HG03439 (cell line): ENCODE data around the gene TUBB2B.
"Not testable (repeated sequence)": the region's sequence is repeated elsewhere in the genome, so short reads cannot be mapped to it uniquely, and the experiment has no call there.

ENCODE experiments used
- ATAC-seq: cut with Tn5 transposase; IDR thresholded peaks from one replicate; pipeline ENCODE4 v1.9.1; 2021; ENCODE audit warnings: mild to moderate bottlenecking, moderate library complexity; ENCODE audit not compliant: unreplicated experiment

The TUBB2B gene

DNA sequence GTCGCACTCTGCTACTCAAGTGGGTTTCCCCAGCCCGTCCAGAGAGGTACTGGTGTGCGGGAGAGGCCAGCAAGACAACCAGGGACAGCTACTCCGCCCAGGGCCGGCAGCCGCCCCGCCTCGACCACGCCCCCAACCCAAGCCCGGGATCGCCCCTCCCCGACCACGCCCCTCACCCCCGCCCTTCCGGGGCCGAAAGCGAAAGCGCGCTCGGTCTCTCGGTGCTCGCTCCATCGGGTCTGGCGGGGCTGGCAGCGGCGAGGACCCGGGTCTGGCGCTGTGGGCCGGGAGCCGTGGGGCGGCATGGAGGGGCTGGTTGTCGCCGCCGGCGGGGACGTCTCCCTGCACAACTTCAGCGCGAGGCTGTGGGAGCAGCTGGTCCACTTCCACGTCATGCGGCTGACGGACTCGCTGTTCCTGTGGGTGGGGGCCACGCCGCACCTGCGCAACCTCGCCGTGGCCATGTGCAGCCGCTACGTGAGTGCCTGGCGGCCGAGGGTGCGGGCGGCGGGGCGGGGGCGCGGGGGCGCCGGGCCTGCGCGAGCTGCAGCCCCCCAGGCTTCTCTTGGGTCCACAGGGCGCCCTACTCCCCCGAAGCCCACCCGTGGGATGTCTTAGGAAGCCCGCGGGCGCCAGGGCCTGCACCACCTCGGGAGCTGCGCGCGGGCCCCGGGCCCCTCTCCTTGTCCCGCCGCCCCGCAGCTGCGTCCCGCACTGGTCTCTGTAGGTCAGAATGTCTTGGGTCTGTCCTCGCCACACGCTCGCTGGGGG lies 31.5 kb upstream of the TUBB2B start, which contains the start of gene PSMG4:
Gene PSMG4 (plus strand): TSS at position 228 of the 771 bp plus-strand sequence. CDS start 76 bp downstream, at position 304.
- ATAC-seq: peak; percentile 84

- ATAC-seq: no peak
These were observed 30.7 kb upstream of the TUBB2B start for GRCh38 chr6:3258201-3258600.

GRCh38 chr6:3253597-3253961 lies 26.1 kb upstream of the TUBB2B start:
- ATAC-seq: no peak

DNA sequence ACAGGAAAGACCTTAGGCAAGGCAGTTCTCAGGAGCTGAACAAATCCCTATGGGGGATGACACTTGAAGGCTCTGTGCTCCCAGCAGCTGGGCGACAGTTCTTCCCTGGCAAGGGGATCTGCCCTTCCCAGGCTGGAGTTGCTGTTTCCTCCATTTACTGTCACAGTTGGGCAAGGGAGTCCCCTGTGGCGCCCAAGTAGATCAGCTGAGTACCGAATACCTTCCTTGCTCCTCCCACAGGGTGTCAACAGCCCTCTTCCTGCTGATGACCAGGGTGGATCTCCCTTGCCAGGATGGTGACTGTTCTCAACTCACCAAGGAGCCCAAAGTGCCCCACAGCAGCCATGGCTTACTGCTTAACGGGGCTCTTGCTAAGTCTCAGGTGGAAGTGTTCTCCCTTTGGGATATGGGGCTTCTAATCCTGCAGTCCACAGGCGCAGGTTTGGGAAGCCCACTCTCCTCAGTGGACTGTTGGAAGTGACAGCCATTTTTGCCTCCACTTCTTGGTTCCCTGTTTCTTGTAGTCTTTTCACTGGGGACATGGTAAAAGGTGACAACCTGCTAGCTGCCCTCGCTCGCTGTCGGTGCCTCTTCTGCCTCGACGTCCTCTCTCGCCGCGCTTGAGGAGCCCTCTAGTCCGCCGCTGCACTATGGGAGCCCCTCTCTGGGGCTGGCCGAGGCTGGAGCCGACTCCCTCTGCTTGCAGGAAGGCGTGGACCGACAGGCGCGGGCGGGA lies 25.6 kb upstream of the TUBB2B start:
- no peak for ATAC-seq

- ATAC-seq: no peak
These were observed 24.9 kb upstream of the TUBB2B start for GRCh38 chr6:3252369-3252768.

GRCh38 chr6:3251462-3252314 lies 24.2 kb upstream of the TUBB2B start:
- peak; percentile 82 for ATAC-seq

DNA sequence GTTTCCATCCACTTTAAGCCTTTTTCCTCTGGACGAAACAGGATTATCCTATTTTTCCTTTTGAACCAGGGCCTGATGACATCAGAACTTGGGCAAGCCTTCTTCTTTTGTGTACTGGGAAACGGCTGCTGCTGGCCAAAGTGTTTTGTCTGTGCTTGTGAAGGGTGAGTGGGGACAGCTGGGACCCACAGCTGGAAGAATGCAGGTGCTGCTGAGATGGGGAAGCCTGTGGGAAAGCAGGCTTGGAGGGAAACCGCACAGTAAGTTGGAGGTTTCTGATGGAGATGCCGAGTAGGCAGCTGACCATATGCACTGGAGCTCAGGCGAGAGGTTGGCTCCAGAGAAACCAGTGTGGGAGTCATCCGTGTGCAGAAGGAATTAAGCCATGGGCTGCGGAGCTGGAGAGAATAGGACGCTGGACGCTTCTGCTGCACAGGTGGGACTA lies 22.8 kb upstream of the TUBB2B start:
- ATAC-seq: no peak

DNA sequence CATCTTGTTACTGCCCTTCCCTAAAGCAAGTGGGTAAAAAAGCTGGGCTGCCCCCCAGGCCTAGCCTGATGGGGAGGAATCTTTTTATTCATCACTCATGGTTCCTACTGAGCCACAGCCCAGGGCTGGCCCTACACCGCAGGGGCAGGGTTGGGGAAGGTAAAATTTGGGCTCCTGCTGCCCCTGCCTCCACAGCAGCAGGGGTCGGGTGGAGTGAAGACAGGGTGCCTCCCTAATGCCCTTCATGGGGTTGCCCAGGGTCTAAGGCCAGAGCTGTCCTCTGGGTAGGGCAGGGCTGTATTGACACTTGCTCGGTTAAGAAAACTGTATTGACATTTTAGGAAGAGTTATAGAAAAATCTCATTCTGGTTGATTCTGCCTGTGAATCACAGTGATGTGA lies 22.4 kb upstream of the TUBB2B start:
- ATAC-seq: no peak

DNA sequence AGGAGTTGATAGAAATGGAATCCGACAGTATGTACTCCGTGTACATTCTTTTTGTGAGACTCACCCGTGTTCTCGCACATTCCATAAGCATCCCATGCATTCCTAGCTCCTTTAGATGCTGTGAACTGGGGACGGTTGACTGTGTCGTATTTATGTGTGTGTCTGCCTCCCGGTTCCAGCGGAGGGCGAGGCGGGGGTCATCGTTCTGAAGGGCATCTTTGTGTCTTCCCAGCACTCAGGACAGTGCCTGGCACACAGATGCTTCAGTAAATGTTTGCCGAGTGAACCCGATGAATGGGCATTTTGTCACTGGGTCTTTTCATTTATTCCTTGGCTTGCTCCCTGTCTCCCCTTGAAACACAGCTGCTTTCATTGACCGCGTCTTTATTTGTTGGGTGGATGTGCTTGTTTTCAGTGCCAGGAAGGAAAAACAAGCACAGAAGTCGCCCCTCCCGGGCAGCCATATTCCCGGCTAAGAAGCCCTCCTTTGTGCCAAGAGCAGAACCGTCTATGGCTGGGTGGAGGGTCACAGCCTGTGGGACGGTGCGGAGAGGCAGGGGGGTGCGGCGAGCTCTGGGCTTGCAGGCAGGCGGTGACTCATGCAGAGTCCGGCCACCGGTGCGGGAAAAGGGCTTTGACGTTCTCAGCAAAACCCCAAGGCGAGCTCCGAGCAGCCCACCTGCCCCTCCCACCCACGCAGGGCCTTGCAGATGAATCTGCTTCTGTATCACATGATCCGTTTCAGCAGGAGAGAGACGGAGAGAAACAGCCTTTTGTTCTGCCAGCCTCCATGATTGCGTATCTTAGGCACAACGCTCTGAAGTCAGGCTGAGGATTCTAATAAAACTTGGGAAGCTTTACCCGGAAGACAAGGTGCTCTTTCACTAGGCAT lies 20.0 kb upstream of the TUBB2B start:
- ATAC-seq: no peak

- no peak for ATAC-seq
These were observed 17.8 kb upstream of the TUBB2B start for GRCh38 chr6:3245216-3245615.

GRCh38 chr6:3244832-3245161 lies 17.3 kb upstream of the TUBB2B start:
- not testable (repeated sequence) for ATAC-seq

DNA sequence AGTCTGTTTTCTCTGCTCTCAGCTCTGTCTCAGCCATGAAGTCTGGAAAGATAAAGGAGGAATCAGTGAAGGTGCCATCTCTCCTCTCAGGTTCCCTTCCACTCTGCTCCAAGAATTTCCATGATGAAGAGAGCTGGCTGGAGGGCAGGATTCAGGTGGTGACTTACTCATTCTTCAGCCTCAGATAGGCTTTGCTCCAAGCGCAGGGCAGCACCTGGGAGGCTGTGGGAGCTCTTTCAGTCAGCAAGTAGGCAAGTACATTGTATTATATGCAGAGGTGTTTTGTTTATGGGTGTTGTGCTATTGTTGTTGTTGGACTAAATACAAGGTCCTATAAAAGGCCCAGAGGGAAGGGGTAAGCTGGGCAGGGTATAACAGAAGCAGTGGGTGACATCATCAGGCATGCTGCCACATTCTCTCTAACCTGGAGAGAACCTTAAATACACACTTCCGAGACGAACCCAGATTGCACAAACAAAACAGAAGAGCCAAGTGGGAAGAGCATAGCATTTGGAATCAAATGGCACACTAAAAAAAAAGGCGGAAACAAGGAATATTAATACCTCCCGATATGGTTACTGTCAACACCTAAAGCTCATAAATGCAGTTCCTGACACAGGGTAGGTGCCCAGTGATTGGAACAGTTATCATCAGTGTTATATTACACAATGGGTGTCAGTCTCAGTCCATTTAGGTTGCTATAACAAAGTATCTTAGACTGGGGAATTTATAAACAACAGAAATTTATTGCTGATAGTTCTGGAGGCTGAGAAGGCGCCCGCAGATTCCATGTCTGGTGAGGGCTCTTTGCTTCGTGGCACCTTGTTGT lies 16.8 kb upstream of the TUBB2B start:
- ATAC-seq: no peak

DNA sequence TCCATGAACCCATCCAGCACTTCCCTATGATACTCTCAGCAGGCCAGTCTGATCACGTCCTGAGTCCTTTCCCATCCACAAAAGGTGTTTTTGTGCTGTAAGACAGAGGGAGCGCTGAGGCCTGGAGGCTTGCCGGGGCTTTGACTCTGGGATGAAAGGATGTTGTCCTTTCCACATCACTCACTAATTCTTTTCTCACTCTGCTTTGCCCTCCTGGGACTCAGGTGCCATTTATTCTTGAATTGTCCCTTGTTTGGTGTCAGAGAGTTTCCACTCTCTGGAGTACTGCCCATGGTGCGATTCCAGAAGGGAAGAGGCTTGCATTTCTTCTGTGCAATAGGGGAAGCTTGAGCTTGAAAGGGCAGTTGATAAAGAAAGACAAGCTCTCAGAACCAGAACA lies 15.3 kb upstream of the TUBB2B start:
- no peak for ATAC-seq

GRCh38 chr6:3241745-3242144 lies 14.3 kb upstream of the TUBB2B start:
- not testable (repeated sequence) for ATAC-seq

GRCh38 chr6:3240595-3240994 lies 13.1 kb upstream of the TUBB2B start:
- ATAC-seq: no peak

DNA sequence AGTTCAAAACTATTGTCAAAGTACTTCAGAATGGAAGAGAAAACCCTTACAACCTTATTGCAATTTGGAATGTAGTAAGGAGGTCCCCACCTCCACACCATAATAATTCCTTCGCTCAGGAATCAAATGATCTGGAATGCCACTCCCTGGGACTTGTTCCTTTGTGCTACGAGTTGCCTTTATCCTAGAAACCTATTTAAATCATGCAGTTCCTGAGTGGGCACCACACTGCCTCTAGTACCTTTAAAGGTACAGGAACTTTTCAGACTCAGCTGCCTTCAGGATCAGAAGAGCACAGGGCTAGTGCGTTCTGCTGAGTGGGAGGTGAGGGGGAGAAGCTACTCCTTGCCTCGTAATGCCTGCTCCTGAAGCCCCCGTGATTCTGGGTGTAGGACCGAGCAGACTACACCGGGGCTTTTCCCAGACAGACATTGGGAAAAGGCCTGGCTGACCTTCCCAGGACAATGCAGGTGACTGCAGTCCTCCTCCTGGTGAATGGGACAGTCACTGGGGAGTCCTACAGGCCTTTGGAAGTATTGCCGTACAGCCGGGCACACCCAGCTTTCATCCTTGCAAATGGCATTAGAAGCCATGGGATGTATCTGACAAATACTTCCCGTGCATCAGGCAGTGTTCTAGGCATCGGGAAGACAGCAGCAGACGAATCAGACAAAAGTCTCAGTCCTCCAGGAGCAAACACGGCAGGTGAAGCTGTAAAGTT lies 11.8 kb upstream of the TUBB2B start:
- ATAC-seq: no peak

- ATAC-seq: no peak
These were observed 10.6 kb upstream of the TUBB2B start for GRCh38 chr6:3237761-3238662.

GRCh38 chr6:3236005-3236404 lies 8.6 kb upstream of the TUBB2B start:
- ATAC-seq: no peak
